Central memory CD8-positive, alpha-beta T cell (primary cell): ENCODE measurements around the gene SYCP2L.

Experiments used
- ATAC-seq: fragments of 150-1000 bp; cut with Tn5 transposase; replicated peaks from 2 replicates; pipeline ENCODE4 v1.10.0; 2022; ENCODE audit warnings: mild to moderate bottlenecking, moderate FRiP score, moderate number of reproducible peaks; ENCODE audit not compliant: poor library complexity, severe bottlenecking; ENCODE audit errors: extremely low read depth
- DNase-seq, 2 donors: peaks; one replicate each; pipeline ENCODE4 v3.0.0; 2021; ENCODE audit warnings: low spot score in 2 of 2
- H3K27ac Mint-ChIP-seq: one replicate; pipeline ENCODE4 v1.8.0; 2022; ENCODE audit warnings: low read depth, mild to moderate bottlenecking, moderate library complexity, mixed read lengths
- H3K27me3 Mint-ChIP-seq: one replicate; pipeline ENCODE4 v1.8.0; 2022; ENCODE audit warnings: mixed read lengths
- H3K36me3 Mint-ChIP-seq: one replicate; pipeline ENCODE4 v1.8.0; 2022; ENCODE audit warnings: mild to moderate bottlenecking, moderate library complexity, mixed read lengths; ENCODE audit not compliant: insufficient read depth
- H3K4me1 Mint-ChIP-seq: one replicate; pipeline ENCODE4 v1.8.0; 2022; ENCODE audit warnings: mixed read lengths
- H3K4me3 Mint-ChIP-seq: one replicate; pipeline ENCODE4 v1.8.0; 2022; ENCODE audit warnings: mild to moderate bottlenecking, moderate library complexity, mixed read lengths
- H3K9me3 Mint-ChIP-seq: one replicate; pipeline ENCODE4 v1.8.0; 2022; ENCODE audit warnings: mixed read lengths

SYCP2L gene

GRCh38 chr6:10945845-10946244, 59.0 kb downstream of the SYCP2L start:
- no peak for DNase-seq
- Mint-ChIP-seq H3K4me3 (no peak overlapping the region), H3K27ac (no peak overlapping the region), H3K27me3 (peaks cover 33% of the 10 kb centered on the region), H3K4me1 (no peaks in the 10 kb centered on the region), H3K36me3 (peaks cover 1% of the 10 kb centered on the region), H3K9me3 (peaks cover under 1% of the 10 kb centered on the region)
- ATAC-seq = no peak

DNA sequence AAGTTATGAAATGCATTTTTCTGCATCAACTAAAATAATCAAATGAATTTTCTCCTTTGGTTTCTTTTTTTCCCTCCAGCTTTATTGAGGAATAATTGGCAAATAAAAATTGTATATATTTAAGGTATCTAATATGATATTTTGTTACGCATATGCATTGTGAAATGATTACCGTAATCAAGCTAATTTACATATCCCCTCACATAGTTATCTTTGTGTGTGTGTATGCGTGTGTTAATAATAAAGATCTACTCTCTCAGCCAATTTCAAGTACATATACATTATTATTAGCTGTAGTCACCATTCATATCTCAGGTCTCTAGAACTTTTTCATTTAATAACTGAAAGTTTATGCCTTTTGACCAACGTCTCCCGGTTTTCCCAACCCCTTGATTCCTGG, 61.1 kb downstream of the SYCP2L start:
- DNase-seq = no peak
- ATAC-seq = no peak
- H3K27ac Mint-ChIP-seq = no peak overlapping the region
- no peaks in the 10 kb centered on the region for H3K9me3 Mint-ChIP-seq
- peaks cover 1% of the 10 kb centered on the region for H3K36me3 Mint-ChIP-seq
- H3K4me1 Mint-ChIP-seq = no peaks in the 10 kb centered on the region
- H3K27me3 Mint-ChIP-seq = peaks cover 41% of the 10 kb centered on the region
- H3K4me3 Mint-ChIP-seq = no peak overlapping the region

DNA sequence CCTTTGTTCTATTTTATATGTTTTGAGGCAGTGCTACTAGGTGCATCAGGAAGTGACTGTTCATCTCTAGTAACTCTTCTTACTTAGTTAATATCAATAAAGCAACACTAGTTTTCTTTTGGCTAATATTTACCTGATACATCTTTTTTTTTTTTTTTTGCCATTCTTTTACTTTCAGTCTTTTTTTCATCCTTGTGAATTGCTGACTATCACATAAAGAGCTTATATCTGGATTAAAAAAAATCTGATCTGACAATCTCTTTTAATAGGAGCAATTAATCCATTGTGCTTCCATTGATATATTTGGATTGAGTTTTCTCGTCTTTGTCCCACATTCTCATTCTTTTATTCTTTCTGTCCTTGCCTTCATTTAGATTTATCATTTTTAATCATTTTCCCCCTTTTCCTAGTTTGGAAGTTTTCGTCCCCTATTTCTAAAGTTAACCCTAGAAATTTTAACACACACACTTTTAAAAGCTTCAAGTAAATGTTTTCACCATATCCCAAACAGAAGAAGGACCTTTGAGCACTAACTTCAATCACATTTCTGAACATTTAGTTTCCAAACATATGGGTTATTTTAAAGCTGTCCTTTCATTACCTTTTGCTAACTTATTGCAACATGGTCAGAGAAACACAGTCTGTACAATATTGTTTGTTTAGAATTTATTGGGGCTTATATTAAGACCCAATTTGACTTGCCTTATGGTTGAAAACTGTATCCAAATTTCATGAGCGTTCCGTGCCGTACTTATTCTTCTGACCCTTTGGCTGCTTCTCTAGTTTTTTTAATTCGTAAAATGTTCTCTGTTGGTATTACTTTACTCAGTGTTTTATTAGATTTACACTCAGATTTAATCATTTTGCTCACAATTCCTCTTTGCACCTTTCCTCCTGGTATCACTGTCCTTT, 63.0 kb downstream of the SYCP2L start:
- Mint-ChIP-seq H3K36me3 (peaks cover 1% of the 10 kb centered on the region), H3K27ac (no peak overlapping the region), H3K27me3 (peaks cover 56% of the 10 kb centered on the region)

DNA sequence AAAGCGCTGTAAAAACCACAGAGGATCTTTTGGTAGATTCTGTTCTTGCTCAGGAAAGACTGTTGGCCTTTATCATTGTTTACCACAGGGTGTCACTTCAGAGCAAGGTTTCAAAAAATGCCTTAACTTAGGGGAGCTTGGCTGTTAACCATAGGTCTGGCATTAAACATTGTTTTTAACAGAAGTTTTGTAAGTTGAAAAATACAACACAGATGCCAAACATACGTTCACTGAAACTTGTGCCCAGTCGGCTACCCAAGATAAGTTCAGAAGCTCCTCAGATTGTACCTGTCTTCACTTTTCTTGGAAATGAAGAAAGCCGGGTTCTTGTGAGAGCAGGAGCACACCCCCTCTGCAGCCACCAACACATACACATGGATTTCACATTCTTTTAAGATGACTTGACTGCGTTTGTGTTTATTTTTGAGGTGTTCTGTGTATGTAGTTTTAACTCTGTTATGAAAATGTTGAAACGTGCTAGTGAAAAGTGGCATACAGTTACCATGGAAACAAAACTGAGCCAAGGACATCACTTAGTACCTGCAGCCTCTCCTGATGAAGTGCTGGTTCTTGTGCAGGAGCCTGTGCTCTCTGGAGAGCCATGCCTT, 64.9 kb downstream of the SYCP2L start:
- H3K9me3 Mint-ChIP-seq = no peaks in the 10 kb centered on the region
- H3K4me3 Mint-ChIP-seq = no peak overlapping the region
- DNase-seq (no peak), ATAC-seq (no peak)
- peaks cover 56% of the 10 kb centered on the region for H3K27me3 Mint-ChIP-seq
- peaks cover 1% of the 10 kb centered on the region for H3K36me3 Mint-ChIP-seq
- no peaks in the 10 kb centered on the region for H3K4me1 Mint-ChIP-seq
- H3K27ac Mint-ChIP-seq = no peak overlapping the region

More for the DNA sequence above, 63.0 kb downstream of the SYCP2L start:
- no peak for ATAC-seq
- H3K4me1 Mint-ChIP-seq = no peaks in the 10 kb centered on the region
- no peak for DNase-seq
- H3K9me3 Mint-ChIP-seq = no peaks in the 10 kb centered on the region
- no peak overlapping the region for H3K4me3 Mint-ChIP-seq

DNA sequence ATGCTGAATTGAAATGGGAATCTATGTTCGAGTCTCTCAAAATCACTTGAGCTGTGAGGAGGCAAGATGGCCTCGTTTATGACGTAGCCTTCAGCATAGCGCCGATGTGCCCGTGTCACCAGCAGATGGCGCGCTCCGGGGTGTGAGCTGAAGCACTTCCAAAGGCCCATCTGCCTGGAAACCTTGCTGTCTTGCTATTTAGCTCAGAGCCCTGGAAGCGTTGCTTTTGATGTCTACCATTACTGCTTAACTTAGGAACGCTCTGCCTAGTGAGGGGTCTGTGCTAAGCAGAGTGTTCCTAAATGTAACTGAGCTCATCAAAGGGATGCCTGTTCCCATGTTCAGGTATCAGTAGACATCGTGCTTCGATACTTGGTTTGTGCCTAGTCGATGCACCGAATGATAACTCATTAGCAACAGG, 67.7 kb downstream of the SYCP2L start:
- H3K4me1 Mint-ChIP-seq = no peaks in the 10 kb centered on the region
- no peak overlapping the region for H3K4me3 Mint-ChIP-seq
- H3K36me3 Mint-ChIP-seq = peaks cover 4% of the 10 kb centered on the region
- peak; percentile 64 for ATAC-seq
- no peak overlapping the region for H3K27ac Mint-ChIP-seq
- H3K9me3 Mint-ChIP-seq = no peaks in the 10 kb centered on the region
- peak; percentile 19 to 39 for DNase-seq
- peaks cover 45% of the 10 kb centered on the region for H3K27me3 Mint-ChIP-seq

GRCh38 chr6:10956776-10957175, 69.9 kb downstream of the SYCP2L start:
- ATAC-seq (no peak), DNase-seq (no peak)
- H3K27me3 Mint-ChIP-seq = peaks cover 51% of the 10 kb centered on the region
- no peak overlapping the region for H3K27ac Mint-ChIP-seq
- no peak overlapping the region for H3K4me3 Mint-ChIP-seq
- peaks cover 3% of the 10 kb centered on the region for H3K36me3 Mint-ChIP-seq
- H3K4me1 Mint-ChIP-seq = no peaks in the 10 kb centered on the region
- H3K9me3 Mint-ChIP-seq = no peaks in the 10 kb centered on the region

GRCh38 chr6:10957414-10957886, 70.6 kb downstream of the SYCP2L start:
- H3K9me3 Mint-ChIP-seq = no peaks in the 10 kb centered on the region
- H3K4me3 Mint-ChIP-seq = no peak overlapping the region
- no peak for ATAC-seq
- no peaks in the 10 kb centered on the region for H3K4me1 Mint-ChIP-seq
- no peak overlapping the region for H3K27ac Mint-ChIP-seq
- H3K27me3 Mint-ChIP-seq = peaks cover 45% of the 10 kb centered on the region
- peaks cover 3% of the 10 kb centered on the region for H3K36me3 Mint-ChIP-seq
- no peak for DNase-seq

DNA sequence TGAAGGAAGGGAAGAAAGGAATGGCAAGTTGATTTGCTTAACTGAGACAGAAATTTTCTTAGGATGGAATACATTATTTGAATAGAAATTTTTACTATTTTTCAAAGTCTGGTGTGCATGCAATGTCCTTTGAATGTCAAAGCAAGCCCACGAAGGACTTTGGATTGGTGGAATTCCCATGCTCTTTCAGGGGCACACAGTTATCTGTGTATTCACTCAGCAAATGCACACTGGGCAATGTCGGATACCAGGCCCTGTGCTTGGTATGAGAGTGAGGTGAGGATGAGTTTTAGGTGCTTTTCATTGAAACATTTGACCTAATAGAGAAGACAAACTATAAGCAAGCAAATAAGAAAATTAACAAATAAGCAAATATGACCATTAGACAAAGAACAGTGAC, 73.3 kb downstream of the SYCP2L start:
- no peak overlapping the region for H3K4me3 Mint-ChIP-seq
- H3K27ac Mint-ChIP-seq = no peak overlapping the region
- no peak for ATAC-seq
- H3K27me3 Mint-ChIP-seq = peaks cover 43% of the 10 kb centered on the region
- peaks cover 3% of the 10 kb centered on the region for H3K36me3 Mint-ChIP-seq
- no peaks in the 10 kb centered on the region for H3K4me1 Mint-ChIP-seq
- no peak for DNase-seq
- H3K9me3 Mint-ChIP-seq = no peaks in the 10 kb centered on the region

- no peak for ATAC-seq
- no peak overlapping the region for H3K4me3 Mint-ChIP-seq
- H3K36me3 Mint-ChIP-seq = peaks cover 3% of the 10 kb centered on the region
- no peaks in the 10 kb centered on the region for H3K4me1 Mint-ChIP-seq
- no peak overlapping the region for H3K27ac Mint-ChIP-seq
- no peaks in the 10 kb centered on the region for H3K9me3 Mint-ChIP-seq
- peaks cover 47% of the 10 kb centered on the region for H3K27me3 Mint-ChIP-seq
- no peak for DNase-seq
Measured at GRCh38 chr6:10961837-10962236, 75.0 kb downstream of the SYCP2L start.

- Mint-ChIP-seq H3K4me1 (no peaks in the 10 kb centered on the region), H3K27me3 (peaks cover 49% of the 10 kb centered on the region), H3K9me3 (peaks cover under 1% of the 10 kb centered on the region), H3K4me3 (no peak overlapping the region), H3K27ac (no peak overlapping the region), H3K36me3 (peaks cover 3% of the 10 kb centered on the region)
- DNase-seq = no peak
- ATAC-seq = no peak
Measured at GRCh38 chr6:10962673-10963072, 75.8 kb downstream of the SYCP2L start.

DNA sequence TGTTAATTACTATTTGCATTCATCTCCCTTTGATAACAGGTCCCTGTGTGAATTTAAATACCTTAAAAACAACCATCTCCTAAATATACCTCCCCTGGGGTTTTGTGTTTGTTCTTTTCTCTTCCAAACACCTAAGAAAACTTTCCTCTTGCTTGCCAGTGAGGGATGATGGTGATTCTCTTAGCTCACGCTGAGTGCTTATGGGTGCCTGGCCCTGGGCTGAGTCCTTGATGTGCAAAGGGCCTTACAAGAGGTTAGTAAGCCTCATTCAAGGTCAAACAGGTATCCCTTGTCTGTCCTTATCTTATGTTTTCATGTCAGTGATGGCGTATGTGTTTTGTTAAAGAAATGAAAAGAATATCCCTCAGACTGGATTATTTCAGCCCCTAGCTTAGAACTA, 76.3 kb downstream of the SYCP2L start:
- no peaks in the 10 kb centered on the region for H3K4me1 Mint-ChIP-seq
- no peak overlapping the region for H3K27ac Mint-ChIP-seq
- H3K36me3 Mint-ChIP-seq = peaks cover 3% of the 10 kb centered on the region
- DNase-seq (no peak), ATAC-seq (no peak)
- peaks cover 53% of the 10 kb centered on the region for H3K27me3 Mint-ChIP-seq
- H3K9me3 Mint-ChIP-seq = peaks cover 4% of the 10 kb centered on the region
- H3K4me3 Mint-ChIP-seq = no peak overlapping the region

DNA sequence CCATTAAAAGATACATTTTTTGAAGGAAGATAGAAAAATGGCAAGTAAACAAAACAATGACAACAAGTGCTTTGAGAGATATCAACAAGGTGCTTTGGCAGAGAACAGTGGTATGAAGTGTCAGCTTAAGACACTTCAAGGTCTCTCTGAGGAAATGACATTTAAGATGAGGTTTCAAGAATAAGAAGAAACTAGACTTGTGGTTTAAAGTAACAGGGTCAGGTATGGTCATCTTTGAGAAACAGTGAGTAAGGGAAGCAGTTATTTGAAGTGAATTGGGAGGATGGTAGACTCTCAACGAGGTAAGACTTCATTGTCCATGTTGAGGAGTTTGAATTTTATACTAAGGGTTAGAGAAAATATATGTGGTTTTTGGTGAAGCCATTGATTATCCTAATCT, 77.8 kb downstream of the SYCP2L start:
- no peak overlapping the region for H3K27ac Mint-ChIP-seq
- no peak overlapping the region for H3K4me3 Mint-ChIP-seq
- no peak for DNase-seq
- no peak for ATAC-seq
- H3K27me3 Mint-ChIP-seq = peaks cover 52% of the 10 kb centered on the region
- H3K36me3 Mint-ChIP-seq = no peaks in the 10 kb centered on the region
- H3K9me3 Mint-ChIP-seq = peaks cover 4% of the 10 kb centered on the region
- no peaks in the 10 kb centered on the region for H3K4me1 Mint-ChIP-seq

GRCh38 chr6:10968776-10969175, 81.9 kb downstream of the SYCP2L start:
- no peak for ATAC-seq
- no peak overlapping the region for H3K27ac Mint-ChIP-seq
- no peaks in the 10 kb centered on the region for H3K36me3 Mint-ChIP-seq
- peaks cover 4% of the 10 kb centered on the region for H3K9me3 Mint-ChIP-seq
- no peak for DNase-seq
- no peak overlapping the region for H3K4me3 Mint-ChIP-seq
- H3K27me3 Mint-ChIP-seq = peaks cover 43% of the 10 kb centered on the region
- H3K4me1 Mint-ChIP-seq = no peaks in the 10 kb centered on the region
